ENCODE data around the gene NCCRP1.

The NCCRP1 gene

GRCh38 chr19:39203372-39204341, 6.9 kb downstream of the NCCRP1 start, which contains the start of gene SYCN:
Gene SYCN (minus strand): TSS chr19:39204263. CDS start chr19:39204254, 9 bp downstream.
- no peak for ATAC-seq
- TF ChIP-seq POU6F1 (CRISPR knock-in tag; IDR thresholded peaks at IDR 0.05; ENCODE audit: borderline replicate concordance, low read depth): no peak
- no peak for TF ChIP-seq RARB (CRISPR knock-in tag; IDR thresholded peaks at IDR 0.05)
- no peak for TF ChIP-seq CSDC2 (CRISPR knock-in tag; IDR thresholded peaks at IDR 0.05)
- no peak for TF ChIP-seq TCF4 (CRISPR knock-in tag; IDR thresholded peaks at IDR 0.05; ENCODE audit: borderline replicate concordance)
- no peak for TF ChIP-seq CSRNP3 (CRISPR knock-in tag; IDR thresholded peaks at IDR 0.05)

GRCh38 chr19:39205449-39205764, 8.6 kb downstream of the NCCRP1 start:
- TF ChIP-seq ARNTL (CRISPR knock-in tag; IDR thresholded peaks at IDR 0.05; ENCODE audit: borderline replicate concordance, low read depth) (no peak), RARB (CRISPR knock-in tag; IDR thresholded peaks at IDR 0.05) (no peak), ZC3H10 (CRISPR knock-in tag; IDR thresholded peaks at IDR 0.05) (no peak), PATZ1 (CRISPR knock-in tag; IDR thresholded peaks at IDR 0.05; ENCODE audit: borderline replicate concordance) (no peak)
- ATAC-seq: no peak

GRCh38 chr19:39206122-39206521, 9.4 kb downstream of the NCCRP1 start:
- TF ChIP-seq CSRNP3 (CRISPR knock-in tag; IDR thresholded peaks at IDR 0.05) (no peak), SNAI2 (CRISPR knock-in tag; IDR thresholded peaks at IDR 0.05) (no peak), ARNTL (CRISPR knock-in tag; IDR thresholded peaks at IDR 0.05; ENCODE audit: borderline replicate concordance, low read depth) (no peak), CREB5 (CRISPR knock-in tag; IDR thresholded peaks at IDR 0.05; ENCODE audit: low read depth) (no peak), POU6F1 (CRISPR knock-in tag; IDR thresholded peaks at IDR 0.05; ENCODE audit: borderline replicate concordance, low read depth) (no peak), ESRRG (CRISPR knock-in tag; IDR thresholded peaks at IDR 0.05) (no peak), ISL1 (CRISPR knock-in tag; IDR thresholded peaks at IDR 0.05) (no peak), TOX (CRISPR knock-in tag; IDR thresholded peaks at IDR 0.05; ENCODE audit: borderline replicate concordance) (no peak), PPARA (CRISPR knock-in tag; IDR thresholded peaks at IDR 0.05; ENCODE audit: borderline replicate concordance) (no peak), ZFP3 (CRISPR knock-in tag; IDR thresholded peaks at IDR 0.05) (no peak), TSHZ2 (CRISPR knock-in tag; IDR thresholded peaks at IDR 0.05) (no peak), ZNF8 (CRISPR knock-in tag; IDR thresholded peaks at IDR 0.05) (no peak)
- no peak for ATAC-seq

Data from SK-N-SH treated with all-trans-retinoic acid at 6 μM for 48 hours (cell line).